ENCODE measurements around the gene SORCS2.

GRCh38 chr4:7625071-7625470, 432.7 kb downstream of the SORCS2 start:
- TF ChIP-seq POLR2A (IDR thresholded peaks at IDR 0.05; ENCODE audit: low read length): no peak
- no peak for TF ChIP-seq GATA1 (IDR thresholded peaks at IDR 0.05; ENCODE audit: low read depth, low read length)
